C1 segment of cervical spinal cord (tissue), 14 donors: ENCODE results near the gene COASY.
"Not testable (repeated sequence)": the region's sequence is repeated elsewhere in the genome, so short reads cannot be mapped to it uniquely, and the experiment has no call there.

Experiments
- DNase-seq, 14 donors: peaks; one replicate each; lab custom pipeline; 2025; lab: John Stamatoyannopoulos, UW

Gene COASY

GRCh38 chr17:42552736-42553135, 9.2 kb upstream of the COASY start, which contains the start of gene HSD17B1:
Gene HSD17B1, plus strand, starts transcription at chr17:42552923. Its CDS starts 11 bp downstream, at chr17:42552934.
- not testable (repeated sequence) for DNase-seq

GRCh38 chr17:42553161-42553818, 8.7 kb upstream of the COASY start:
- no peak for DNase-seq

- DNase-seq, result no peak
Observed at GRCh38 chr17:42553866-42554249, 8.1 kb upstream of the COASY start.

- DNase-seq, result peak; percentile 11 to 86 (median 70)
Observed at GRCh38 chr17:42554250-42555121, 7.5 kb upstream of the COASY start.

GRCh38 chr17:42555122-42555622, 6.8 kb upstream of the COASY start:
- DNase-seq, result no peak

GRCh38 chr17:42555961-42556617, 5.9 kb upstream of the COASY start:
- not testable (repeated sequence) for DNase-seq

- no peak for DNase-seq
Observed at GRCh38 chr17:42559075-42559474, 2.9 kb upstream of the COASY start.

- no peak for DNase-seq
Observed at GRCh38 chr17:42560246-42560645, 1.7 kb upstream of the COASY start.

- peak in 1 of 14 donors; percentile 26 for DNase-seq
Observed at GRCh38 chr17:42562388-42563142, 617 bp downstream of the COASY start.

- no peak for DNase-seq
Observed at GRCh38 chr17:42563143-42563509, 1.2 kb downstream of the COASY start.

- no peak for DNase-seq
Observed at GRCh38 chr17:42563543-42563942, 1.6 kb downstream of the COASY start.

- DNase-seq, result no peak
Observed at GRCh38 chr17:42563950-42564349, 2.0 kb downstream of the COASY start.

- no peak for DNase-seq
Observed at GRCh38 chr17:42564815-42565522, 3.0 kb downstream of the COASY start.

GRCh38 chr17:42565523-42566214, 3.7 kb downstream of the COASY start:
- no peak for DNase-seq

GRCh38 chr17:42566215-42566882, 4.4 kb downstream of the COASY start:
- no peak for DNase-seq

GRCh38 chr17:42566883-42567573, 5.1 kb downstream of the COASY start, which contains the start of gene MLX:
Gene MLX, plus strand, starts transcription at chr17:42567100. Its CDS starts 25 bp downstream, at chr17:42567125.
- DNase-seq, result peak; percentile 68 to 93 (median 84)

GRCh38 chr17:42568341-42569111, 6.6 kb downstream of the COASY start:
- DNase-seq, result no peak
